ENCODE data around the gene PGAP1. TPM values are rescaled to one million over a fixed set of nuclear protein-coding genes. Genes with fewer than 3 reads are reported as not detected.

The PGAP1 gene
- total and polyA plus RNA-seq, 10 of the 15 experiments (the other 5 are each of a cell fraction or from before 2014, with no cell fraction given): 0.75 to 4.7 (median 3.0) TPM

DNA sequence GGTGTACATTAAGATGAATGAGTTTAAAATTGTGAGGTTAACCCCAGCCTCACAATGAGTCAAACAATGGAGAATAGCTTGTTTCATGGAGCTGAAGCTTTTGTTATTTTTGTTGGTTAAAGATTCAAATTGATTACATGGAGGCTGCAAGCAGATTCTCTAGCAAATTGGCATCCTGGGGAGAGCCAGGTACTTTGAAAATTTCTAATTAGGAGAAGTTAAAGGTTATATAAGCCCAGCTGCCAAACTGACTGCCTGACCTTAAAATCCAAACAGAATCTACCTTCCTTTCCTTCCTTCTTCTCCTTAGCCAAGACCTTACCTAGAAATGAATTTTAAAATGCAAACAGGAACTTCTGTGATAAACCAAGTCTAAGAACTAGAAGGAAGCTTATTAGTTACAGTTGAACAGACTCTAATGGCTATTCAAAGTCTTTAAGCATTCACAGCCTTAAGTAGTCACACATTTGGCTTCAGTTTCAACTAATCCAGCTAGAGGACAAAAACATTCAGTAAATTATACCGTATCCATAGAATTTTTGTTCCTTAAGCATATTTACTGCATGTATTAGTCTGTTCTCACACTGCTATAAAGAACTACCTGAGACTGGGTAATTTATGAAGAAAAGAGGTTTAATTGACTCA lies 31.5 kb upstream of the PGAP1 start:
- H3K27ac ChIP-seq (ENCODE audit: control insufficient read depth, insufficient read depth): no peak overlapping the region
- POLR2A ChIA-PET: no interaction called here
- H2AFZ ChIP-seq (ENCODE audit: control insufficient read depth, low read depth, low read length): no peak overlapping the region
- BruUV-seq (replicated peaks): no TSS peak
- no peaks in the 10 kb centered on the region for H3K36me3 ChIP-seq (ENCODE audit: control insufficient read depth in 2 of 2, insufficient read depth in 2 of 2, low read length in 1 of 2)
- RAD21 ChIA-PET (ENCODE audit: unreplicated experiment): no interaction called here
- ATAC-seq (no peak), FAIRE-seq (no peak), DNase-seq (ENCODE audit: low read depth, low spot score) (no peak)
- in situ Hi-C loops (cut with MboI): no loop called here
- CTCF ChIA-PET: interaction anchor here (1.1 kb wide), 1 partner anchor 211 kb away, joined by 3 read pairs; no protein-coding TSS in a partner anchor
- H3K9me3 ChIP-seq (replicated peaks; ENCODE audit: control insufficient read depth, insufficient read depth, low read length): no peaks in the 10 kb centered on the region; the same call in 2 of the 3 replicates
- no peak overlapping the region for H3K4me3 ChIP-seq
- intact Hi-C loops (cut with micrococcal nuclease; ENCODE audit: unreplicated experiment): no loop called here
- H3K9ac ChIP-seq (ENCODE audit: control insufficient read depth, insufficient read depth, low read length): no peak overlapping the region
- H3K27me3 ChIP-seq (replicated peaks in 1 of 2; ENCODE audit: control insufficient read depth in 2 of 2, insufficient read depth in 2 of 2, low read length in 1 of 2): no peaks in the 10 kb centered on the region
- H3K79me2 ChIP-seq (ENCODE audit: control insufficient read depth, insufficient read depth, low read length): no peaks in the 10 kb centered on the region
- SMC1A ChIA-PET (ENCODE audit: uncharacterized antibody, unreplicated experiment): no interaction called here
- H3K4me2 ChIP-seq (ENCODE audit: control insufficient read depth, insufficient read depth): no peak overlapping the region
- TF ChIP-seq CHD2 (IDR thresholded peaks at IDR 0.05; ENCODE audit: borderline replicate concordance, low read depth, low read length): no peak
- no peak for TF ChIP-seq SMAD1 (IDR thresholded peaks at IDR 0.05; ENCODE audit: low read depth, partially characterized antibody)
- no peak for TF ChIP-seq ZNF274 (IDR thresholded peaks at IDR 0.05; ENCODE audit: insufficient read depth, insufficient read length)
- TF ChIP-seq, protein P1, sequence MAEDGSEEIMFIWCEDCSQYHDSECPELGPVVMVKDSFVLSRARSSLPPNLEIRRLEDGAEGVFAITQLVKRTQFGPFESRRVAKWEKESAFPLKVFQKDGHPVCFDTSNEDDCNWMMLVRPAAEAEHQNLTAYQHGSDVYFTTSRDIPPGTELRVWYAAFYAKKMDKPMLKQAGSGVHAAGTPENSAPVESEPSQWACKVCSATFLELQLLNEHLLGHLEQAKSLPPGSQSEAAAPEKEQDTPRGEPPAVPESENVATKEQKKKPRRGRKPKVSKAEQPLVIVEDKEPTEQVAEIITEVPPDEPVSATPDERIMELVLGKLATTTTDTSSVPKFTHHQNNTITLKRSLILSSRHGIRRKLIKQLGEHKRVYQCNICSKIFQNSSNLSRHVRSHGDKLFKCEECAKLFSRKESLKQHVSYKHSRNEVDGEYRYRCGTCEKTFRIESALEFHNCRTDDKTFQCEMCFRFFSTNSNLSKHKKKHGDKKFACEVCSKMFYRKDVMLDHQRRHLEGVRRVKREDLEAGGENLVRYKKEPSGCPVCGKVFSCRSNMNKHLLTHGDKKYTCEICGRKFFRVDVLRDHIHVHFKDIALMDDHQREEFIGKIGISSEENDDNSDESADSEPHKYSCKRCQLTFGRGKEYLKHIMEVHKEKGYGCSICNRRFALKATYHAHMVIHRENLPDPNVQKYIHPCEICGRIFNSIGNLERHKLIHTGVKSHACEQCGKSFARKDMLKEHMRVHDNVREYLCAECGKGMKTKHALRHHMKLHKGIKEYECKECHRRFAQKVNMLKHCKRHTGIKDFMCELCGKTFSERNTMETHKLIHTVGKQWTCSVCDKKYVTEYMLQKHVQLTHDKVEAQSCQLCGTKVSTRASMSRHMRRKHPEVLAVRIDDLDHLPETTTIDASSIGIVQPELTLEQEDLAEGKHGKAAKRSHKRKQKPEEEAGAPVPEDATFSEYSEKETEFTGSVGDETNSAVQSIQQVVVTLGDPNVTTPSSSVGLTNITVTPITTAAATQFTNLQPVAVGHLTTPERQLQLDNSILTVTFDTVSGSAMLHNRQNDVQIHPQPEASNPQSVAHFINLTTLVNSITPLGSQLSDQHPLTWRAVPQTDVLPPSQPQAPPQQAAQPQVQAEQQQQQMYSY (CRISPR knock-in tag; IDR thresholded peaks at IDR 0.05): no peak
- H4K20me1 ChIP-seq (ENCODE audit: control insufficient read depth, insufficient read depth): no peaks in the 10 kb centered on the region
- peaks cover 3% of the 10 kb centered on the region; the same call in 1 of the 2 replicates for H3K4me1 ChIP-seq (ENCODE audit: control insufficient read depth, insufficient read depth, low read length)
- WGBS (ENCODE audit: insufficient coverage, insufficient replicate concordance, low lambda C conversion rate, missing lambda C conversion rate): 48% methylated on average over 1 of the region's 1 CpG

Measured in GM12878 (cell line).